ENCODE measurements around the gene CCAR1.

DNA sequence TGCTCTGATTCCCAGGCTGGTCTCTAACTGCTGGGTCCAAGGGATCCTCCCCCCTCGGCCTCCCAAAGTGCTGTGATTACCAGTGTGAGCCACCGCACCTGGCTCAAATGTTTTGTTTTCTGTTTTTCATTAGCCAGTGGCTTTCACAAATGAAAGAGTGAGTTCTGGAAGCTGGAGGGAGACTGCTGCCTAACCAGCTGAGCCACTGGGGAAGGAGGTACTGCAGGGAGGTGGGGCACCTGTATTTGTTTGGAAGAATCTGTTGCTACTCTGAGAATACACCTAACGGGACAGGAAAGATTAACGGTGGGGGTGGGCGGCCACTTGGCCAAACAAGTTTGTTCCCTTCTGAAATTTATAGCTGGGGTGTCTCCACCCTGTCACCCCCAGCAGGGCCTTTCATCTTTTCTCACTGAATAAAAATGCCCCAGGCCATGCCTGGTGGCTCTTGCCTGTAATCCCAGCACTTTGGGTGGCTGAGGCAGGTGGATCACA lies 111.0 kb downstream of the CCAR1 start:
- TF ChIP-seq, protein P1, sequence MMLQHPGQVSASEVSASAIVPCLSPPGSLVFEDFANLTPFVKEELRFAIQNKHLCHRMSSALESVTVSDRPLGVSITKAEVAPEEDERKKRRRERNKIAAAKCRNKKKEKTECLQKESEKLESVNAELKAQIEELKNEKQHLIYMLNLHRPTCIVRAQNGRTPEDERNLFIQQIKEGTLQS (IDR thresholded peaks at IDR 0.05; ENCODE audit: borderline replicate concordance, extremely low read depth, low read depth, low read length): no peak
- TF ChIP-seq, protein P2, sequence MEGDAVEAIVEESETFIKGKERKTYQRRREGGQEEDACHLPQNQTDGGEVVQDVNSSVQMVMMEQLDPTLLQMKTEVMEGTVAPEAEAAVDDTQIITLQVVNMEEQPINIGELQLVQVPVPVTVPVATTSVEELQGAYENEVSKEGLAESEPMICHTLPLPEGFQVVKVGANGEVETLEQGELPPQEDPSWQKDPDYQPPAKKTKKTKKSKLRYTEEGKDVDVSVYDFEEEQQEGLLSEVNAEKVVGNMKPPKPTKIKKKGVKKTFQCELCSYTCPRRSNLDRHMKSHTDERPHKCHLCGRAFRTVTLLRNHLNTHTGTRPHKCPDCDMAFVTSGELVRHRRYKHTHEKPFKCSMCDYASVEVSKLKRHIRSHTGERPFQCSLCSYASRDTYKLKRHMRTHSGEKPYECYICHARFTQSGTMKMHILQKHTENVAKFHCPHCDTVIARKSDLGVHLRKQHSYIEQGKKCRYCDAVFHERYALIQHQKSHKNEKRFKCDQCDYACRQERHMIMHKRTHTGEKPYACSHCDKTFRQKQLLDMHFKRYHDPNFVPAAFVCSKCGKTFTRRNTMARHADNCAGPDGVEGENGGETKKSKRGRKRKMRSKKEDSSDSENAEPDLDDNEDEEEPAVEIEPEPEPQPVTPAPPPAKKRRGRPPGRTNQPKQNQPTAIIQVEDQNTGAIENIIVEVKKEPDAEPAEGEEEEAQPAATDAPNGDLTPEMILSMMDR (IDR thresholded peaks at IDR 0.05 in 2 of 3, conservative IDR thresholded peaks at IDR 0.05 in 1 of 3; ENCODE audit: control insufficient read depth in 2 of 3, extremely low read depth in 1 of 3, insufficient read depth in 1 of 3, low read depth in 3 of 3, low read length in 3 of 3): no peak
